ENCODE data around the gene FBXL14.

FBXL14 gene

DNA sequence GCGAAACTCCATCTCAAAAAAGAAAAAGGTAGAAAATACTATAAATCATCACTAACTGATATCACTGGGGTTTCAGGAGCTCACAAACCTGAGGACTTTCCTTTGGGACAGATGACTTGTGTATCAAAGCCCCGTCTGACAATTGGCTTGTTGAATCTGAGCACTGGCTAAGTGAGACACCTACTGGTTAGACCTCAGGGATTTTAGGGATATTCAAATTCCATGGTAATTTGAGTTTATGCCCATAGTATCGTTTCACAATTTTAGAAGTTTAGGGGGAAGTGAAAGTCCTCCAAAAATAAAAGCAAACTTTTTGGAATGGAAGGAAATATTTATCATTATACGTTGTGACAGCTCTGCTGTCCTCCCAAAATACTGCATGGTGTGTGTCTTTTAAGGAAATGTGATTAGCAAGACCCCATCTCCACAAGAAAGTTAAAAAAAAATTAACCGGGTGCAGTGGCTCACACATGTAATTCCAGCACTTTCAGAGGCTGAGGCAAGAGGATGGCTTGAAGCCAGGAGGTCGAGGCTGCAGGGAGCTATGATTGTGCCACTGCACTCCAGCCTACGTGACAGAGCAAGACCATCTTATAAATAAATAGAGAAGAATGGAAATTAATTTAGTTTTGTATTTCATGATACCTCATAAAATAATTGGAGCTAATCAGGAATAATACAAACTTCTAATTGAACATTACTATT is 49.2 kb downstream of the FBXL14 start:
- TF ChIP-seq MYC (IDR thresholded peaks at IDR 0.05; ENCODE audit: low read depth, low read length), result no peak
- TF ChIP-seq, protein P1, sequence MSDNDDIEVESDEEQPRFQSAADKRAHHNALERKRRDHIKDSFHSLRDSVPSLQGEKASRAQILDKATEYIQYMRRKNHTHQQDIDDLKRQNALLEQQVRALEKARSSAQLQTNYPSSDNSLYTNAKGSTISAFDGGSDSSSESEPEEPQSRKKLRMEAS (IDR thresholded peaks at IDR 0.05; ENCODE audit: low read depth, low read length), result no peak
- TF ChIP-seq, protein P2, sequence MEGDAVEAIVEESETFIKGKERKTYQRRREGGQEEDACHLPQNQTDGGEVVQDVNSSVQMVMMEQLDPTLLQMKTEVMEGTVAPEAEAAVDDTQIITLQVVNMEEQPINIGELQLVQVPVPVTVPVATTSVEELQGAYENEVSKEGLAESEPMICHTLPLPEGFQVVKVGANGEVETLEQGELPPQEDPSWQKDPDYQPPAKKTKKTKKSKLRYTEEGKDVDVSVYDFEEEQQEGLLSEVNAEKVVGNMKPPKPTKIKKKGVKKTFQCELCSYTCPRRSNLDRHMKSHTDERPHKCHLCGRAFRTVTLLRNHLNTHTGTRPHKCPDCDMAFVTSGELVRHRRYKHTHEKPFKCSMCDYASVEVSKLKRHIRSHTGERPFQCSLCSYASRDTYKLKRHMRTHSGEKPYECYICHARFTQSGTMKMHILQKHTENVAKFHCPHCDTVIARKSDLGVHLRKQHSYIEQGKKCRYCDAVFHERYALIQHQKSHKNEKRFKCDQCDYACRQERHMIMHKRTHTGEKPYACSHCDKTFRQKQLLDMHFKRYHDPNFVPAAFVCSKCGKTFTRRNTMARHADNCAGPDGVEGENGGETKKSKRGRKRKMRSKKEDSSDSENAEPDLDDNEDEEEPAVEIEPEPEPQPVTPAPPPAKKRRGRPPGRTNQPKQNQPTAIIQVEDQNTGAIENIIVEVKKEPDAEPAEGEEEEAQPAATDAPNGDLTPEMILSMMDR (IDR thresholded peaks at IDR 0.05; ENCODE audit: low read depth, low read length), result peak; percentile 17
- TF ChIP-seq POLR2A (IDR thresholded peaks at IDR 0.05; ENCODE audit: extremely low read depth, insufficient read length), result no peak
- peak; percentile 60 for DNase-seq (ENCODE audit: low read depth)
- H3K4me3 ChIP-seq (ENCODE audit: low read depth, low read length), result no peak overlapping the region

DNA sequence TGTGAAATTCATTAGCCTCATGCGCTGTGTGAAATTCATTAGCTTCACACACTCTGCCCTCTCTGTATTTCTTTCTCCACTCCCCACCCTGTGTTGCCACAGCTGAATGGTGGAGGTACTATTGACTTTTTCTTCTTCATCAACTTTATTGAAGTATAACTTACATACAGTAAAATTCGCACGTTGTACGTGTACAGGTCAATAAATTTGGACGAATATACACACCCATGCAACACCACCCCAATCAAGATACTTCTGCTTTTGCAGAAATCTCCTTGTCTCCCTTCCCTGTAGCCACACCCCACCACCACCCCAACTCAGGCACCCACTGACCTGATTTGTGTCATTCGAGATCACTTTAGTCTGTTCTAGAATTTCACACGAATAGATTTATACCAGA is 51.8 kb downstream of the FBXL14 start:
- peak; percentile 30 for DNase-seq (ENCODE audit: low read depth)
- TF ChIP-seq, protein P1 (IDR thresholded peaks at IDR 0.05; ENCODE audit: low read depth, low read length), result no peak
- TF ChIP-seq POLR2A (IDR thresholded peaks at IDR 0.05; ENCODE audit: extremely low read depth, insufficient read length) (no peak), MYC (IDR thresholded peaks at IDR 0.05; ENCODE audit: low read depth, low read length) (no peak)
- TF ChIP-seq, protein P2 (IDR thresholded peaks at IDR 0.05; ENCODE audit: low read depth, low read length), result no peak
- no peak overlapping the region for H3K4me3 ChIP-seq (ENCODE audit: low read depth, low read length)

DNA sequence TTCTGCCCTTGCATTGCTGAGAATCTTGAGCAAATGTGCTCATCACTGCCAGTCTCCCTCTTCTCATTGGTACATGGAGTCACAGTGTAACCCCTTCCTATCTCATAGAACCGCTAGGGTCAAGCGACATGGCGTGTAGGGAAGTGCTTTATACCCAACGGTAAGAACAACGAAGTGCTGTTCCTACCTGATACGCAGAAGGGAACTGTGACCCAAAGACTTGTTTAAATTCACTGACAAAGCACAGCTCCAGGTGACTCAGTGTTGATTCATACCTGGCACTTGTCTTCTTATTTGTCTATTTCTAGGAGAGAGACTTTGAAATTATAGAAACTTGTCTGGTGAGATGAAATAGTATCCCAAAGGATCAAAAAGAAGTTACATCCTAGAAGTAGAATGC is 53.7 kb downstream of the FBXL14 start:
- TF ChIP-seq, protein P2 (IDR thresholded peaks at IDR 0.05; ENCODE audit: low read depth, low read length), result no peak
- TF ChIP-seq MYC (IDR thresholded peaks at IDR 0.05; ENCODE audit: low read depth, low read length), result no peak
- TF ChIP-seq, protein P1 (IDR thresholded peaks at IDR 0.05; ENCODE audit: low read depth, low read length), result no peak
- no peak for TF ChIP-seq POLR2A (IDR thresholded peaks at IDR 0.05; ENCODE audit: extremely low read depth, insufficient read length)
- no peak for DNase-seq (ENCODE audit: low read depth)
- H3K4me3 ChIP-seq (ENCODE audit: low read depth, low read length), result no peak overlapping the region

DNA sequence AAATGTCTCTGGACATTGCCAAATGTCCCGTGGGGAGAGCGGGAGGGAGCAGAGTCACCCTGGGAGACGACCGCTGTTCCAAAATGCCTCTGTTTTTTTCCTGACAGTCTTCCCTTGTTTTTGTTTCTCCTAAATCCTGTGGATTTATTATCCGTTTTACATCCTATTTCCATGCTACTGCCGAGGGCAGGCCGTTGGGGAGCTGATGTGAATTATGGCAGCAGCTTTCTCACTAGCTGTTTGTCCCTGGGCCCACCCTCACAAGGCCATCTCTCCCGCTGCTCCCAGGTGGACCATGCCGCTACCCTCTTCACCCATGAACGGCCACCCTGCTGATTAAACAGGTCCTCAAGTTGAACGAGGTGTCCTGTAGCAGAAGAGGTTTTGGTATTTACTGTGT is 55.2 kb downstream of the FBXL14 start:
- DNase-seq (ENCODE audit: low read depth), result no peak
- TF ChIP-seq, protein P2 (IDR thresholded peaks at IDR 0.05; ENCODE audit: low read depth, low read length), result no peak
- TF ChIP-seq, protein P1 (IDR thresholded peaks at IDR 0.05; ENCODE audit: low read depth, low read length), result no peak
- no peak for TF ChIP-seq POLR2A (IDR thresholded peaks at IDR 0.05; ENCODE audit: extremely low read depth, insufficient read length)
- TF ChIP-seq MYC (IDR thresholded peaks at IDR 0.05; ENCODE audit: low read depth, low read length), result no peak
- H3K4me3 ChIP-seq (ENCODE audit: low read depth, low read length), result no peak overlapping the region

DNA sequence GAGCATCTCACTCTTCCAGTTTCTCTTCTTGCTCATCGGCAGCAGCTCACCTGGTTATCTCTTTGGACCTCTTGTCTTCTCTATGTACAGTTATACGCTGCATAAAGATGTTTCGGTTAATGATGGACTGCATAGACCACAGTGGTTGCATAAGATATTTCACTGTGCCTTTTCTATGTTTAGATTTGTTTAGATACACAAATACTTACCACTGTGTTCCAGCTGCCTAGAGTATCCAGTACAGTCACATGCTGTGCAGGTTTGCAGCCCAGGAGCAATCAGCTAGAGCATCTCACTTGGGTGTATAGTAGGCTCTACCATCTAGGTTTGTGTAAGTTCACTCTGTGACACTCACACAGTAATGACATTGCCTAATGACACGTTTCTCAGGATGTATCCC is 57.6 kb downstream of the FBXL14 start:
- no peak for DNase-seq (ENCODE audit: low read depth)
- TF ChIP-seq POLR2A (IDR thresholded peaks at IDR 0.05; ENCODE audit: extremely low read depth, insufficient read length), result no peak
- TF ChIP-seq, protein P1 (IDR thresholded peaks at IDR 0.05; ENCODE audit: low read depth, low read length), result no peak
- TF ChIP-seq MYC (IDR thresholded peaks at IDR 0.05; ENCODE audit: low read depth, low read length), result no peak
- TF ChIP-seq, protein P2 (IDR thresholded peaks at IDR 0.05; ENCODE audit: low read depth, low read length), result no peak
- H3K4me3 ChIP-seq (ENCODE audit: low read depth, low read length), result no peak overlapping the region
